HG03565 (cell line): ENCODE results near the gene TPO.
"Not testable (repeated sequence)": the region's sequence is repeated elsewhere in the genome, so short reads cannot be mapped to it uniquely, and the experiment has no call there.

Experiments used
- ATAC-seq: cut with Tn5 transposase; IDR thresholded peaks from one replicate; pipeline ENCODE4 v1.9.1; 2021; ENCODE audit warnings: mild to moderate bottlenecking, moderate library complexity; ENCODE audit not compliant: unreplicated experiment

Gene TPO

DNA sequence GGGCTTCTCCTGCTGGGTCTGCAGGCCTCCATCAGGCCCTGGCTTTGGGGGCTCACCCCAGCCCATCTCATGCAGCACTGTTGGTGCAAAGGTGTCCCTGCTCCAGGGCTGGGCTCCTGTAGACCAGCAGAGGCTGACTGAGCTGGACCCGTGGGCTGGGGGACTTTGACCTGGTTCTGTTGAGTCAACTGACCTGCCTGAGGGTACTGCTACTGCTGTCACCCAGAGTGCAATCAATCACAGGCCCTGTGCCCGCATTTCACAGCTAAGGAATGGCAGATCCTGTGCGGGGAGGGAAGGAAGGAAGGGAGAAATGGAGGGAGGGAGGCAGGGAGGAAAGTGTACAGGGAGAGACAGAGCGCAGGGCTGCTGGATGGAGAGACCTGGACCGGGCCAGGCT is 136.8 kb downstream of the TPO start:
- no peak for ATAC-seq

DNA sequence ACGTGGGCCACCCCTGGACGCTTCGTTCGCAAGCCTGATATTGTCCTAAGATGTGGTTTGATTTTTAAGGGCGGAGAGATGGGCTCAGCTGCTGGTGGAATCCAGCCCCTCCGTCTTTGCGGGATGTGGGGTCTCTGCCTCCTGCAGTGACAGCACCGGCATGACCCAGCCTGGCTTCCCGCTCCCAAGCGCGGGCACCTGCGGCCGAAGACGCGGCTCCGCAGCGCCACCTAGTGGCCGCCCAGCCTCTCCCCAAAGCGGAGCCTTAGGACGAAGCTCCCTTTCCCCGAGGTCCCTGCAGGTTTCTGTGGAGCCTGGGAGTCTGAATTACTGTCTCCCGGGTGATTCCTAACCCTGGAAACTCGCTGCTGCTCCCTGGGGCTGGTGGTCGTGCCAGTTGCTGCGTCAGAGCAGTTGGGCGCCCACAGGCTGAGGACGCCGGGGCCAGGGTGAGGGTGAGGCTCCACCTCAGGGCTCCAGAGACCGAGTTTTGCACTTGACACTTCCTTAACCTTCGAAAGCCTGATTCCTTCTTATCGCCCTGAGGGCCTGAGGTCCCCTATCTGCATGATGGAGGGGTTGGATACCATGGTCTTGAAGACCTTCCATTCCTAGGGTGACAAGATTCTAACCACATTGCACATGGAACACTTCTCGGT is 137.5 kb downstream of the TPO start:
- no peak for ATAC-seq

DNA sequence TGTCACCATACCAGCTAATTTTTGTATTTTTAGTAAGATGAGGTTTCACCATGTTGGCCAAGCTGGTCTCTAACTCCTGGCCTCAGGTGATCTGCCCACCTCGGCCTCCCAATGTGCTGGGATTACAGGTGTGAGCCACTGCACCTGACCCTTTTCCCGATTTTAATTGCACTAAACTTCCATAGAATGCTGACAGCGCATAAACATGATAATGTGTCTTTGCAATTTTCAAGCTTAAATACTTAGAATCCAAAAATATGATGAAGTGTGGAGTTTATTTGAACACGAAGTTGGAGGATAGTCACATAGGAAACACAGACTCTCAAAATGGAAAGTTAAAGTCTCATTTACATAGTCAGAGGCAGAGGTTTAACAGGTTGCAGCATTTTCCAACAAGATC is 138.6 kb downstream of the TPO start:
- no peak for ATAC-seq

DNA sequence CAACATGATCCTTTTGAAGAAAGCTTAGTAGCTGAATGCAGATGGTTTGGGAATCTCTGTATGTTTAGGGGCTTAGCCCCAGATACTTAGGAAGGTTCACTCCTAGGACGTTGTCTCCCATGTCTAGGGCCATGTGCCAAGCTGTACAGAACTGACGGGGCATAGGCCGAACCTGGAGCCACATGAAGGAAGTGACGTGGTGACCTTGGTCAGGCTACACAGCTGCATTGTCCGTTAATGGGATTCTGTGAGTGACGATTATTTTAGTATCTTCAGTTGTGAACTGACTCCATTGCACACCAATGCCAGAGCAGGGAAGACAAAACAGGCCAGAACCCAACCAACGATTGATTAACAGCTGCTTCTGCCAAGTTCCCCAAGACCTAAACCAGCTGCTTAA is 139.3 kb downstream of the TPO start:
- ATAC-seq, result no peak

DNA sequence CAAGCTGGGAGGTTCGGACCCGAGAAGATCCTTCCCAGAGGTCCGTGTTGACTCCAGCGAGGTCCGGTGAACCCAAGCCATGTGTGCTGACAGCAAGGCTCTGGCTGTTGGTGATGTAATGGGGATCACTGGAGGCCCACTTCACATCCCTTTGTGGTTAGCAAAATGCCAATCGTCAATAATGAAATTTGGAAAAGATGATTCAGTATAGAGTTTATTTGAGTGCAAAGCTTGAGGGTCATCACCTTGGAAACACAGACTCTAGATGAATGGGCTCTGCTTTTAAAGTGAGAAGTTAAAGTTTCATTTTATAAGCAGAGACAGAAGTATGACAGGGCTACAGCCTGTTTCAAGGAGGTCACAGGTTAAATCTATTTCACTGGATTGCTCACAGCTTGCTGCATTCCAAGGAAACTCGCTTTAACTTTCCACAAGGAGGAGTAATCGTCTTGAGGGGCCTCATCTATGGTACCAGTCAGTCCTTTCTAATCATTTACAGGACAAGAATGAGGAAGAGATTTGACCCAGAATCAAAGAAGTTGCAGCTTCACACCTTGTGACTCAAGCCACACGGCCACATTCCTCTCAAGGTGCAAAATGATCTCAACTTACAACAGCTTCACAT is 140.5 kb downstream of the TPO start:
- ATAC-seq, result no peak

DNA sequence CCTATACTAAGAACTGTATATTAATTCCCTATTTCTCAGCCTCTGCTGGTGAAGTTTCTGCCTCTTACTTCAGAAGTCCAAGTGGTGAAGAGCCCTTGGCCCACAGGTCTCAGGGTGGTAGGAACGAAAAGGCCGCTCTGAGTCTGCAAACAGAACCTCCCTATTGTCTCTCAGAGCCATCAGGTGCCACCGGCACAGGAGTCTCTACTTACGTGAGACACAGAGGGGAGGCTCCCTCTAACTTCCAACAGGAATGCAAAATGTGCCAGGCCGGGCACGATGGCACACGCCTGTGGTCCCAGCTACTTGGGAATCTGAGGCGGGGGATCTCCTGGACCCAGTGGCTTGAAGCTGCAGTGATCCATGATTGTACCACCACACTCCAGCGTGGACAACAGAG is 143.0 kb downstream of the TPO start:
- no peak for ATAC-seq

DNA sequence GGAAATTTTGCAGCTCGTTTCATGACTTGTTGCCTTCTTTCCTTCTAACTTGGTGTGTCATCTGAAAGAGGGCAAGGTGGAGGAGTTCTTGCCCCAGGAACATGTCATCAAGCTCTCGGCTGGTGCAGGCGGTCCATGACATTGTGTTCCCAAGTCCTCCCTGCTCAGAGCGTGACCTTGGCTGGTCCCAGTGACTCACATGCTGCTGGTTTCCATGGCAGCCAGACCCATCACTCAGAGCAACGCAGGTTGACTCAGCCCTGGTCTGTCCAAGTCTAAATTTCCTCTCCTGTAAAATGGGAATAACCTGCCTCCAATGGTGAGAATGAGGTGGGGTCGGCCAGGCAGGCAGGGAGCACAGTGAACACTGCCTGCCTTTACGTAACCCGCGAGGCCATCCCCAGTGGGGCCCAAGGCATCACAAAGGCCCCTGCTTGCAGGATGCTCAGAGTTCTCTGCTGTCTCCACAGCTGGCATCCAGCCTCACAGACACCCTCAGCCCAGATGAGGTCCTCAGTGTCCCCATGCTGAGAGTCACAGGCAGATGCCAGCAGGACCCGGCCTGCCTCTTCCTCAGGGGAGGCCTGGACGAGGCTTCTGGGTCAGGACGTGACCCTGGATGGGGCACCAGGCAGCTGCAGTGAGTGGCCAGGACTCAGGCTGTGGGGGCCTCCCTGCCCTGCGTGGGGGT is 143.7 kb downstream of the TPO start:
- ATAC-seq, result no peak

DNA sequence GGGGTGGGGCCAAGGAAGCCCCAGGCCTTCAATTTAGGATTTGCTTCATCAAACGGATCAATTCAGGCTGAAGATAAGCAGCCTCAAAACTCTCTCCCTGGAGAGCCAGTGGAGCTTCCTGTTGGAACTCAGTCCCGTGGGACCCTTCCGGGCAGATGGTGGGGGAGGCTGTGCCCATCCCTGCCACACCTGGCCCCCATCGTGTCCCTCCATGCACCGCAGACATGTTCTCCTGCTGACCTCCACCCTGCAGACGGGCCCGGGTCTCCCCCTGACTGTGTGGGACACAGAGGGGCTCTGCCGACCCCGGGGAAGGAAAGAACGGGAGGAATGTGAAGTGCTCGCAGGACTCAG is 144.2 kb downstream of the TPO start:
- no peak for ATAC-seq

DNA sequence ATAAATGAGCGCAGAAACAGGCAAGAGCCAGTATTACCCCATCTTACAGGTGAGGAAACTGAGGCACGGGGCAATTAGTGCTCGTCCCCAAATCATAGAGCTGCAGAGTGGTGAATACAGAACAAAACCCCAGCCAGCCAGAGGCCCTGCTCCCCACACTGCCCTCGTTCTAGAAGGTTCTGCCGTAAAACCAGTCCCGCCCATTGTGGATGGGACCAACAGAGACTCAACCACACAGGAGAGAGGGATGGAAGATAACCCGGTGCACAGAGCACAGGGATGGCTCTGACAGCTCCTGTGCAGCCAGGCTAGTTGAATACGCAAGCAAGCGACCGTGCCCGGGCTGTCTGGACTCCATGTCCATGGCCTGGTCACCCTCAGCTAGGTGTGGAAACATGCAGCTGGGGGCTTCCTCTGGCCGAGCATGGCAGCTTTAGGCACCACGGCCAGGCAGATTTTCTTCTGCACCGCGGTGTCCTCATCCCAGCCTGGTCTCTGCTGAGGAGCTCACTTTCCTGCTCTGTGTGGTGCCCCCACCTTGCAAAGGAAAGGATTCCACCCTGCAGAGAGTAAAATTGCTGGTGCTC is 146.4 kb downstream of the TPO start:
- ATAC-seq, result no peak

DNA sequence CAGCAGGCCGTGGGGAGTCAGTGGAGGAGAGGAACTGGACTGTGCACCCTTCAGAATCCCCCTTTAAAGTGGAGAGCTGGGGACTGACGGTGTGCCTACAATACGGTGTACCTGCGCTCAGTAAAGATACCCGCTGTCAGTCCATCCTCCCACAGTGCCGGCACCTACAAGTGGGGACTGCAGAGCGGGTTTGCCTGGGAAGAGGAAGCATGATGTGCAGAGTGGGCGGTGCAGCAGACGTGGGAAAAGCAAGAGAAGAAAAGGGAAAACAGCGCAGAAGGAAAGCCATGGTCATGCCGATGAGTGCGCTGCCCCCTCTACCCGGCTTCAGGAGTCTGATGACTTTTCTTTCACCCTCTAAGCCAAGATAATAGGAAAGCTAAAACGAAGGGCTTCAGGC is 148.0 kb downstream of the TPO start:
- ATAC-seq, result no peak

DNA sequence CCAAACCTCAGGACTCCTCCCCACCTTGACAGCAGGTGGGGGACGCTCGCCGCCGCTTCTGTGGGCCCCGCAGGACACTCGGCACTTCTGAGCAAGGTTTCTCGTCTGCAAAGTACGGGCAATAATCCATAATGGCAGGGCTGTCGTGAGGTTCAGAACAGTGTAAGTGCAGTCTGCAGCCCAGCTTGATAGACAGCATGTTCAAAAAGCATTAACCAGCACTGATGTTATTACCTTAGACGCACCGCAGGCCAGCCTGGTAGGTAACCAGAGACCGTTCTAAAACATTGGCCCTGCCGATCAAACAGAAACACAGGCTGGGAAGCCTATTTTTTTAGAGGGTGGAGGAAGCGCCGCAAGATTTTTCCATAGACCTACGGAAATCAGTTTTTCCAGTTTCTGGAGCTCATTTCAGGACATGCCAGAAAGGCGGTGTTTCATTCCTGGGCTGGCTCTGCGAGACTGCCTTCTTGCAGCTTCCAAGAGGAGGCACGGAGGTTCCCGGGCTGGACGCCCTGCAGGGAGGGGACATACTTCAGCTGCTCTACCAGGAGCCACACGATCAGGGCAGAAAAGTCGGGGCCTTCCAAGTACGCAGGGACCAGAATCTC is 148.7 kb downstream of the TPO start:
- no peak for ATAC-seq

DNA sequence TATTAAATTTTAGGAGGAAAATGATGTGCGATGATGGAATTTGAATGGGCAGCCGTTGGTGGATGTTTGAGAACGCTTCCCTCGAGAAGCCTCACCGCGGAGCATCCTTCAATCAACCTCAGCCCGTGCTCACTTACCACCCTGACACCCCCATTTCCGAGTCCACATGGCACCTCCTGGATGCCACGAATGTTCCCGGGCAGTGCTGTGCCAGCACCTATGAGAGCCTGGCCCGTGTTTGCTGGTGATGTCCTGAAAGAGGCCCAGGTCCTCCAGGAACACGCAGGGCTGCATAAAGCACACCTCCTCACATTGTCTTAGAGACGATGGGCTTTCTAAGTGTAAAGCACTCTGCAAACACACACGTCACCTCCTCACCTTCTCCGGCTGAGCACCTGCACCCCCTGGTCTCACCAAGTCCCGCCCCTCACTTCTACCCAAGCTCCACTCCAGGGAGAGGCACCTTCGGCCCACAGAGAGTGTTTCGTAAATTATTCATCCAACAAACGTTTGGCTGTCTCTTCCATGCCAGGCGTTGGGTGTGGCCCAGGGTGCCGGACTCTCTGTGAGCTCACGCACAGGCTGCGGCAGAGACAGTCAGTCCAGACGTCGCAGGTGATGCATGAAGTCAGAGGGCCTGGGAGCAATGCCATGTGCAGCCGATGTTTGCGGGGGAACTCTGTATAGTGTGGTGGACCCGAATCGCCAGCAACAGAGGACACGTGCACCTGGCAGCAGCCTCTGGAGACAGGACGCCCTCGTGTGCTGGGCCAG is 150.0 kb downstream of the TPO start:
- ATAC-seq, result no peak

DNA sequence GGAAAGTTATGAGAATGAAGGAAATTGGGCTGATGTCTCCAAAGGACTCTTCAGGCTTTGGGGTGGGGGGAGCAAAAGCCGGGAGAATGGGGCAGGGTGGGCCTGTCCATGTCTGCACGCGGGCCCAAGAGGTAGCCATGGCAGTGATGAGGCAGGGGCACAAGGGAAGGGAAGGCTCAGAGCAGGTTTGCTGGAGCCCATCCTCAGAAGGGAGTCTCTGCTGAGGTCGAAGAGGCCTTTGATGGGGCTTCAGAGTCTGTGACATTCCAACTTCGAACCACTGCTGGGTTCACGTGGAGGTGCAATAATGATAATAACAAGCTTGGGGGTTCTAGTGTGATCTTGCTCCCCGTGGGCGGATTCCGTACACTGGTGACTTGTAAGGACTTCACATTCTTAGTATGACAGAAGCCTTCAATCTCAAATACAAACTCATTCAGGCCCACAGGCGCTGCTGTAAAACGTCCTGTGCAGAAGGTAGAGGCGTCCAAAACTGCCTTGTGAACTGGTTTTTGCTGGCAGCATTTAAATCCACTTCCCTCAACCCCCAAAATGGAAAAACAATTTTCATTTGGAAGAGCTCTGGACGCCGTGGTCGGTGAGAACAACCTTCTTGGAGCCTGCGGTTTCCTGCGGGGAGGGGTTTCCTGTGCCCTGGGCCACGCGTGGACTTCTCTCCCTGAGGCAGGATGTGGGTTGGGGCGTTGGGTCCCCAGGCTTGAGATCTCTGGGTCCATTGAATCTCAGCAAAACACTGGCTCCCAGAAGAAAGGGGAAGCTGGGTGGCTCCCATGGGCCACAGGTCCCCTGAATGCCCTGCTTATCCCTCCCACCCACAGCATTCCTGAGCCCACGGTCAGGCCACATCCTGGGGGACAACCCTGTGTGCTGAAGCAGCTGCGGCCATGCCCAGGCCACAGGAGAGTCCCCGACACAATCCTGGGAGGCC is 151.0 kb downstream of the TPO start:
- no peak for ATAC-seq

DNA sequence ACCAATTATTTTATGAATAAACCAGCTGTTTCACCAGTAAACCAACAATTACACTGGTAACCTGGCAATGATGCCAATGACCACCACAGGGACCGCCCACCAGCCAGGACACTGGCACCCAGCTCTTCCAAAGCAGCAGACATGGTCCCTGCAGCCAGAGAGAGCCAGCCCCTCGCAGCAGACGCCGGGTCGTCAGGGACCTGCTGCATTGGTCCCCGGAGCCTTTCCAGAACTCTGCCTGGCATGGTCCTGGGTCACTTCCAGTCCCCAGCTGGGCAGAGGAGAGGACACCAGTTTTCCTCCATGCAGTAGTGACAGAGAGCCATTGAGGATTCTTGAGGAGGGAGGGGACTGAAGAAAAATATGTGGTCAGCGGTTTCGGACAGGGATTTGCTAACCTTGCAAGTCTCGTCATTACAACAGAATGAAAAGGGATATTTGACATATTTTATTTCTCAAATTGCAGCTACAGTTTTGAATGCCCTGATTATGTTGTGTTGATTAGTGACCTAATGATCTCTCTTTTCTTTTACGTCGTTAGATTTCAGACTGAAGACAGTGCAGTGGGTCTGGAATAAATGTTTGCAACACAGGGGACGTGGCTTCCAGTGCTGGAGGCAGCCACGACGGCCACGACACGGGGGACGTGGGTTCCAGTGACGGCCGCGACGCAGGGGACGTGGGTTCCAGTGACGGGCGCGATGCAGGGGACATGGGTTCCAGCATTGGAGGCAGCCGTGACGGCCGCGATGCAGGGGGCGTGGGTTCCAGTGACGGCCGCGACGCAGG is 154.5 kb downstream of the TPO start:
- no peak for ATAC-seq

DNA sequence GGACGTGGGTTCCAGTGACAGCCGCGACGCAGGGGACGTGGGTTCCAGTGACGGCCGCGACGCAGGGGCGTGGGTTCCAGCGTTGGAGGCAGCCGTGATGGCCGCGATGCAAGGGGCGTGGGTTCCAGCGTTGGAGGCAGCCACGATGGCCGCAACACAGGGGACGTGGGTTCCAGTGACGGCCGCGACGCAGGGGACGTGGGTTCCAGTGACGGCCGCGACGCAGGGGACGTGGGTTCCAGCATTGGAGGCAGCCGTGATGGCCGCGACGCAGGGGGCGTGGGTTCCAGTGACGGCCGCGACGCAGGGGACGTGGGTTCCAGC is 155.0 kb downstream of the TPO start:
- not testable (repeated sequence) for ATAC-seq

DNA sequence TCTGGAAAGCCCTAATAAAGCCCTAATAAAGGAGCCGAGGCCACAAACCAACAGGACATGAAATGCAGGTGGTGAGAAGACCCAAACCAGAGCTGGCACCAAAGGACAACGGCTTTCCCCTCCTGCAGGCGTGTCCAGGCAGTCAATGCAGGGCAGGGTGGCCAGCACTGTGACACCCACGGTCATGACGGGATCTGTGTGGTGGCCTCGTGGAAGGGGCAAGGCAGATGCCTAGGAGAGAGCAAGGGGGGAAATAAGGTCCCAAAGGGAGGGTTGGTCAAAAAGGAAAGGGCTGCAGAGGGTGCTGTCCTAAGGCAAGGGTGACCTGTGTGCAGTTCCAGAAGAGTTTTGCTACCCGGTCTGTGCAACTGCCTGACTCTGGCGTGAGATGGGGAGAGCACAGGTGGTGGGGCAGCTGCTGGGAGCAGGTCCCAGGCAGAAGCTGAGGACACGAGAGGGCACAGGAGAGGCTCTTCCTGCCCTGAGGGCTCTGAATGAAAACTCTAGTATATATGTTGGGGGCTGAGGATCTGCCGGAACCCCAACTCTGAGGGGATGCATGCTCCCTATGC is 156.7 kb downstream of the TPO start:
- no peak for ATAC-seq

DNA sequence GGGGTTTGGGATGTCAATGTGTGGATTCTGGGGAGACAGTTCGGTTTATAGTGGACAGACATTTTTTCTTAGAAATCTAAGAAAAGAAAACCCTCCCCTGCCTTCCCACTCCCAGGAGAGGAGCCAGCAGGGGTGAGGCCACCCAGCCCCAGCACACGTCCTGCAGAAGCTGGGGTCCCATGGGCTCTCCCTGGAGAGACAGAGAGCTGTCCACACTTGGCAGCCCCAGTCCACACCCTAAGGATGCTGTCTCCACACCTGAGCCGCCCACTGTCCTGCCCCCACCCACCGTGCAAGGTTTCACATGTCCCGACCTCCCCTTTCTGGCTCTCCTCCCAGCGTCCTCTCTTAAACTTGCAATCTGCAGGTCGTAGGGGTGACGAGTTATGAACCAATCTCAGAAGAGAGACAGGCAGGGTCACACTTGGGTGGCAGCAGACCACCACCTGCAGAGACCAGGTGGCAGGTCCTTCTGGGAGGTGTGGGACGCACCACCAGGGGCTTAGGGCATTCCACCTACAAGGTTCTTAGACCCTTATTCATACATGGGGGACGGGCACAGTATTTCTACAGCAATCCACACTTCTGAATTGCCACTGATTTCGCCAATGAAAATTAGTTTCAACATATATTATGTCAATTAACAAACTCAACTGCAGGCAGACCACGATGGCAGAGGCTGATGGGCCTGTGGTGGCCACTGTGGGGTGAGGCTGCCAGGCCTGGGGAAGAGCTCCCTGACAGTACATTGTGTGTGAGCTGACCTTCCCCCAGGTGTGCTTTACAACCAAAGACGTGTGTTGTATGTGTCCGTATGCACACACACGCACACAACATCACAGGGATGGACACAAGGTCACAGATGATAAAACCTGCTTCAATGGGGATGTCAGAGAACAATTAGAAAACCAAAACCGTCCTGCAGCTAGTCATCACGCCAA is 158.5 kb downstream of the TPO start:
- ATAC-seq, result no peak

DNA sequence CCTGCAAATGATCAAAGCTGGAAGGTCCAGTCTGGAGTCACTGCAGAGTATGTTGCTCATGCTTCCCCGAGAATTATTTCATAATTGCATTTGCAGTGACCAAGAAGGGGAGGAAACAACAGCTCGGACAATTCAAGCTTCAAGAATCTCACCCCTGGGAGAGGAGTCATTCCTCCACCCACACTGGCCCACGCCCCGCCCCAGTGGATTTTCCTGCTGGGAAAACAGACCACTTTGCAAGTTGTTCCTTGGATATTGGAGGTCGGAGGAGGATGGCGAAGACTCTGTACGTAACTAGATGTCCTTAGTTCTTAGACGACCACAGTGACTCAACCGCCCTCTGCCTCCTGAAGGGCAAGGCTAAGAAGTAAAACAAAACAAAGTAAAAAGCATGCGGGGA is 159.4 kb downstream of the TPO start:
- no peak for ATAC-seq
